ENCODE data around the gene CADPS.

DNA sequence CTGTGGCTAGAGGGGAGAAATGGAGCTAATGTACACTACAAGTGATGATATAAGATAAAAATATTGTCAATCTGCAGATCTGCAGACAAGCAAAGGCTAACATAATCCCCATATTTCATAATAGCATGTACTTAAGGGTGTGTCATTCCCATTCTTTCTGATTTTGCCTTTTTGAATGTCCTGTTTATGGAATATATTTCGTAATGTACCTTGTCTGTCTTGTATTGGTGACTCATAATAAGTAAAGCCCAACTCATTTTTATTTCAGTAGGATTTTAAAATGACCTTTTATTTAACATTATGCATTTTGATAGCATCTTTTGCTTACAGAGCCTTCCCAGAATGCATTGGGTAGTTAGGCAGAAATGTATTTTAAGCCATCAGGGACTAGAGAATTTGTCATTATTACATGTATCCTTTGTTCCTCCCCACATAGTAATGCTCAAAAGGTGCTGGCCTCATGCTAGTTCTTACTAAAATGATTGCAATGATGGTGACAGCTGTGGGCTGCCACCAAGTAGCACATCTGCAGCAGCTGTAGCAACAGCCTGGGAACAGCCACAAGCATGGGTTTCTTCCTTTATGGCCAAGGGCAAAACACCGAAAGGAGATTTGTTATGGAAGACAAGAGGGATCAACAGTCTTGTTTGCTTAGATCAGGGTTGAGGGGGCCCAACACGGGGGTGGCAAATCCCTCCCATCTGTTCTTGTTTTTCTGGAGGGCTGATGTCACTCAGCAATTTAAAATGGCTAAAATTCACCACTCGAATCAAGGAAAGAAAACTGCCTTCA lies 188.5 kb downstream of the CADPS start:
- TF ChIP-seq, protein P1, sequence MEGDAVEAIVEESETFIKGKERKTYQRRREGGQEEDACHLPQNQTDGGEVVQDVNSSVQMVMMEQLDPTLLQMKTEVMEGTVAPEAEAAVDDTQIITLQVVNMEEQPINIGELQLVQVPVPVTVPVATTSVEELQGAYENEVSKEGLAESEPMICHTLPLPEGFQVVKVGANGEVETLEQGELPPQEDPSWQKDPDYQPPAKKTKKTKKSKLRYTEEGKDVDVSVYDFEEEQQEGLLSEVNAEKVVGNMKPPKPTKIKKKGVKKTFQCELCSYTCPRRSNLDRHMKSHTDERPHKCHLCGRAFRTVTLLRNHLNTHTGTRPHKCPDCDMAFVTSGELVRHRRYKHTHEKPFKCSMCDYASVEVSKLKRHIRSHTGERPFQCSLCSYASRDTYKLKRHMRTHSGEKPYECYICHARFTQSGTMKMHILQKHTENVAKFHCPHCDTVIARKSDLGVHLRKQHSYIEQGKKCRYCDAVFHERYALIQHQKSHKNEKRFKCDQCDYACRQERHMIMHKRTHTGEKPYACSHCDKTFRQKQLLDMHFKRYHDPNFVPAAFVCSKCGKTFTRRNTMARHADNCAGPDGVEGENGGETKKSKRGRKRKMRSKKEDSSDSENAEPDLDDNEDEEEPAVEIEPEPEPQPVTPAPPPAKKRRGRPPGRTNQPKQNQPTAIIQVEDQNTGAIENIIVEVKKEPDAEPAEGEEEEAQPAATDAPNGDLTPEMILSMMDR (conservative IDR thresholded peaks at IDR 0.05; ENCODE audit: low read length), result no peak
- no peak for TF ChIP-seq EZH2phosphoT487 (IDR thresholded peaks at IDR 0.05; ENCODE audit: borderline replicate concordance)

Measured in Loucy (cell line).